Spinal cord (tissue), 10 donors: Measurements from ENCODE around the gene S100A6. TPM values are rescaled to one million over a fixed set of nuclear protein-coding genes. Genes with fewer than 3 reads are reported as not detected.
A peak's percentile ranks its signal among the peaks of the same experiment; 100 is the strongest.

Experiments
- DNase-seq, 6 donors: peaks; one replicate each; pipeline versions ENCODE4 v3.0.0 to v3.0.0-alpha.2; 2013 to 2015; ENCODE audit warnings: low spot score in 6 of 6, low read depth in 4 of 6
- H3K27ac ChIP-seq: one replicate; pipeline ENCODE4 v1.5.1; 2013; ENCODE audit warnings: low read depth, low read length, control low read depth
- H3K27me3 ChIP-seq: one replicate; pipeline ENCODE4 v1.6.1; 2013; ENCODE audit warnings: low read length; ENCODE audit not compliant: control insufficient read depth, insufficient read depth
- H3K36me3 ChIP-seq: one replicate; pipeline ENCODE4 v1.6.1; 2013; ENCODE audit warnings: low read length; ENCODE audit not compliant: control insufficient read depth, insufficient read depth
- H3K4me1 ChIP-seq: one replicate; pipeline ENCODE4 v1.6.1; 2013; ENCODE audit warnings: low read length; ENCODE audit not compliant: control insufficient read depth, insufficient read depth
- H3K4me3 ChIP-seq: one replicate; pipeline ENCODE4 v1.5.1; 2013; ENCODE audit warnings: low read depth, low read length, control low read depth
- H3K9me3 ChIP-seq: one replicate; pipeline ENCODE4 v1.6.1; 2013; ENCODE audit warnings: low read length; ENCODE audit not compliant: control insufficient read depth, insufficient read depth
- WGBS: methylation state at CpG from one replicate; pipeline ENCODE4 v1.1.5; 2013; ENCODE audit warnings: missing lambda C conversion rate; ENCODE audit not compliant: insufficient coverage; 5-methylcytosine and 5-hydroxymethylcytosine counted together
- polyA plus RNA-seq, 2 donors: library from polyadenylated mRNA; unstranded; fragments of 120-200 nt; gene quantifications; one replicate each; pipeline ENCODE4 v1.2.1, GENCODE V29; 2013; ENCODE audit not compliant: insufficient read length in 2 of 2
- total RNA-seq, 2 donors: library from RNA; depleted of rRNA in 1 of 2; stranded (reverse); fragments of 120-200 nt in 1 of 2; fragments of >200 nt in 1 of 2; gene quantifications; one replicate each; pipeline versions ENCODE4 v1.2.3 to v1.2.4, GENCODE V29; 2013 to 2014
- donor health status: healthy.

The S100A6 gene
- total and polyA plus RNA-seq, 4 donors = 75.3 to 276 (median 127) TPM

DNA sequence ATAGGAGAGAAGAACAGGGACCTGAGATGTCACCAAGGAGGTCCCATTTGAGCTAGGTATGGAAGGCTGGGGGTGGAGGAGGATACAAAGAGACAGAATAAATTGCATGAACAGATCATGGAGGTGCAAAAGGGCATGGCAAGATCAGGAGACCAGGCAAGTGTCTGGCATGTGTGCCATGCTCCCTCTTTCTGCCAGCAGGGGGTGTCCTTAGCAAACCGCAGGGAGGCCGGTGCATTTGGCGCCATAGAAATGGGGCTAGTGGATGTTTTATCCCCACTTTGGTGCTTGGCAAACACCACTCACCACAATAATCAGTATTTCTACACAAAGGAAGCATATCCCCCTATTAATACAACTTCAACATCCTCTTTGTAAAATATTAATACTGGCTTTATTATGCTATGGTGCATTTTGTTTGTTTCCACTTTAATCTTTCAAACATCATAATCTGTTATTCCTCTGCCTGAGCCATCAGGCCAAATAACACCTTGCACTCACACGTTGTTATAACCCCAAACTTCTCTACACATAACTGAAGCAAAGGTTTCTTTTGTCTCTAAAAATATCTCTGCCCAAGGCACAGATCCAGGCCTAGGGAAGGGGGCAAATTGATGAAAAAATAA is 25.9 kb downstream of the S100A6 start:
- Histone ChIP-seq H3K4me3 (no peak overlapping the region), H3K4me1 (peaks cover 10% of the 10 kb centered on the region), H3K27ac (no peak overlapping the region), H3K27me3 (no peaks in the 10 kb centered on the region), H3K36me3 (no peaks in the 10 kb centered on the region), H3K9me3 (no peaks in the 10 kb centered on the region)
- peak in 1 of 6 donors; percentile 27 for DNase-seq
- no CpG with 5 or more reads among the region's 4 CpGs for WGBS

DNA sequence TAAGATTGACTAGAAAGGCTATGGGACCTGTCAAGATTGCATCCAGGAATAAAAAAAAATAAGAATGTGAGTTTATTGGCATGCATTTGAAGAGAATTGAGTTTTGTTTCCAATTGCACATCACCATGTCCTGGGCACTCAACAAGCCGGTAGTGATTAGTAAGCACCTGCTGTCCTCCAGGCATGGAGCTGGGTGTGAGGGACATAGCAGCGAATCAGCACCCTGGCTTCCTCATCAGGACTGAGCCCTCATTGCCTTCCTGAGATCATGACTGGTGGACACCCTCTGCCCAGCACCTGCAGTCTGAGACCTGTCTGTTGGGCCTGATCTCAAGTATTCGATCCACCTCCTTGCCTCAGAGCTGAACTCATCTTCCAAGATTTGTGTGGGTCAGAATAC is 26.8 kb downstream of the S100A6 start:
- Histone ChIP-seq H3K4me3 (no peak overlapping the region), H3K27ac (no peak overlapping the region)
- 94% methylated on average over 3 of the region's 3 CpGs for WGBS

DNA sequence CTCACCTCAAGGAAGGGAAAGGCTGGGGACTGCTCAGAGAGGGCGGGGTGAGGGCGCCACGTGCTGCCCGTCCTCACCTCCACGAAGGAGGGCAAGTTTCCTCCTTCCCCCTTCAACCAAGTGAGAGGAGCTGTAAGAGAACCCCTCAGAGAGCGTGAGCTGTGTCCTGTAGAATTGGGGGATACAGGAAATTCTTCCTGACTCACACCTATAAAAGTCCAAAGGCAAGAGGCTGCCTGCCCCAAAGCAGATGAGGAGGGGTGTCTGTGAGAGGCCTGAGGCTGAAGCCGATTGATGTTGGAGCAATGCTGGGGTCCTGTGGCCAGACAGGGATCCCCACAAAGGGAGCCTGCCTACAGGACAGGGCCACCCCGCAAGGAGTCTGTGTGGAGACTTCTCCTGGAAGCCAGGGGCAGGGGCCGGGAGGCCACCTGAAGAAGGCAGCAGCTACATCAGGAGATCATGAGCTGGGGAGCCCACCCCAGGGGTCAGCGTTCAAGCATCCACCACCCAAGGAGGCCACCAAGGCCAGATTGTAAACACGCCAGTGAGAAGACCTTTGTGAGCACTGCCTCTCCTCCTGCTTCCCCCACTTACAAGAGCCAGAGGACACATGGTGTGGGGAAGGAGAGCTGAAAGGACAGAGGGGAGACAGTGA is 27.7 kb downstream of the S100A6 start:
- H3K27me3 ChIP-seq = no peaks in the 10 kb centered on the region
- H3K27ac ChIP-seq = no peak overlapping the region
- peaks cover 10% of the 10 kb centered on the region for H3K4me1 ChIP-seq
- DNase-seq = no peak
- H3K4me3 ChIP-seq = no peak overlapping the region
- no peaks in the 10 kb centered on the region for H3K36me3 ChIP-seq
- WGBS = 84% methylated on average over 4 of the region's 11 CpGs
- H3K9me3 ChIP-seq = no peaks in the 10 kb centered on the region

More for the DNA sequence above, 26.8 kb downstream of the S100A6 start:
- H3K9me3 ChIP-seq = no peaks in the 10 kb centered on the region
- H3K36me3 ChIP-seq = no peaks in the 10 kb centered on the region
- no peaks in the 10 kb centered on the region for H3K27me3 ChIP-seq
- peaks cover 10% of the 10 kb centered on the region for H3K4me1 ChIP-seq
- no peak for DNase-seq

DNA sequence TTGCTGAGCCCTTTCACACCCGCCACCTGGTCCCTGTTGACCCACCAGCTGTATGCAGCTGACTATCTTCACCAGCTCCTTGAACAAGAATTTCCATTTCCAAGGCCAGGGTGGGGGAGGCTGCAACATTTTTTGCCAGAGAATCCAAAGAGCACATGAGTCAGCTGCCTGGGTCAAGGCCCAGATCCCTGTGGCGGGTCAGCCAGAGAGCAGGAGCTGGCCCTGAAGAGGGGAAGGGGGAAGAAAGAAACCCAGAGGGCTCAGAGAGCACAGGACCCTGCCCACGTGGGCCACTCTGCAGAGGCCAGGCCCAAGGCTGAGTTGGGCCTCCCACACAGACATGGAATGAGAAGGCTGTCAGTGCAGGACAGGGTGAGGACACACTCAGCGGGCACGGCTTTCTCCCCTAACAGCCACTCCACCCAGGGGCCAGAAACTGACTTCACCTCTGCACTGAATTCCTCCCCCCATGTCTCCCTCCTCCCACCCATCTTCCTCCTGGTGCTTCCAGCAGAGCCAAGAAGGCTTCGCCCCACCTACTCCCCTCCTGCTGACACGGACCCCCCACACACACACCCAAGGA is 28.9 kb downstream of the S100A6 start:
- peak in 1 of 6 donors; percentile 55 for DNase-seq
- H3K27me3 ChIP-seq = no peaks in the 10 kb centered on the region

DNA sequence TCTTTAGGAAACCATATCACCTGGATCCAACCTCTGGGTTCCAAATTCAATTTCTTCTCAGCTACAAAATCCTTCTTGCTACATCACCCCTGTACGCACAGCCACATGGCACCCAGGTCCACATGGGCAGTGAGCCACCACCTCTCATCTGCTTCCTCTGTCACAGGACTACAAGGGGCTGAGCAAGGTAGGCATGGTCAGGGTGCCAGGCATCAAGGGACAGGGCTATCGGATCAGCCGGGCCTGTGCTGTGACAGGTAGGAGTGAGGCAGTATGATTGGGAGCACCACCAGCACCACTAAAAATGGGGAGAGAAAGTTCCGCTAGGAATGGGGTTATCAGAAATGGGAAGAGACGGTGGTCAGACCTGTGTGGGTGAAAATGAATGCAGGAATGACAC is 29.4 kb downstream of the S100A6 start:
- no peak overlapping the region for H3K4me3 ChIP-seq
- H3K9me3 ChIP-seq = no peaks in the 10 kb centered on the region
- peak overlapping the region; percentile 47 for H3K27ac ChIP-seq
- WGBS = 96% methylated on average over 5 of the region's 5 CpGs
- no peaks in the 10 kb centered on the region for H3K36me3 ChIP-seq
- DNase-seq = no peak
- no peaks in the 10 kb centered on the region for H3K27me3 ChIP-seq
- H3K4me1 ChIP-seq = peaks cover 10% of the 10 kb centered on the region

More for the DNA sequence above, 28.9 kb downstream of the S100A6 start:
- H3K27ac ChIP-seq = peak overlapping the region; percentile 47
- H3K4me3 ChIP-seq = no peak overlapping the region
- no peaks in the 10 kb centered on the region for H3K36me3 ChIP-seq
- H3K9me3 ChIP-seq = no peaks in the 10 kb centered on the region
- peaks cover 10% of the 10 kb centered on the region for H3K4me1 ChIP-seq
- 76% methylated on average over 5 of the region's 7 CpGs for WGBS

DNA sequence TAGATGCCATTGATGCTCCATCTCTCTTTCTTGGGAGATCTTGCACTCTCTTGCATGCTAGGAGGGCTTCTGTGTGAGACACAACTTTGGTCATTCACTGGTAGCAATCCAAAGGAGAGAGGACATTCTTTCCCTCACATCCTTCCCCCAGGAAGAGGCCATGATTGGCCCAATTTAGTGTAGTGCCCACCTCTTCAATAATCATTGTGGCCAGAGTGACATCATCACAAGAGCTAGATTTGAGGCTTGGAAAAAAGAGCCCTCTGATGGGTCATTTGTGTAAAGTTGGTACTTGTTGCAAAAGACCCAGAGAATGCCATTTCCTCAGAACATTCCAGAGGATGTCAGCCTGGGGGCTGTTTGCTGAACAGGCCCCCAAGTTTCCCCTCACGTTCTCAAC is 30.2 kb downstream of the S100A6 start:
- no peak overlapping the region for H3K4me3 ChIP-seq
- 83% methylated on average over 1 of the region's 1 CpG for WGBS
- H3K27me3 ChIP-seq = no peaks in the 10 kb centered on the region
- no peaks in the 10 kb centered on the region for H3K36me3 ChIP-seq
- H3K27ac ChIP-seq = no peak overlapping the region
- no peaks in the 10 kb centered on the region for H3K9me3 ChIP-seq
- DNase-seq = no peak
- H3K4me1 ChIP-seq = peaks cover 7% of the 10 kb centered on the region

DNA sequence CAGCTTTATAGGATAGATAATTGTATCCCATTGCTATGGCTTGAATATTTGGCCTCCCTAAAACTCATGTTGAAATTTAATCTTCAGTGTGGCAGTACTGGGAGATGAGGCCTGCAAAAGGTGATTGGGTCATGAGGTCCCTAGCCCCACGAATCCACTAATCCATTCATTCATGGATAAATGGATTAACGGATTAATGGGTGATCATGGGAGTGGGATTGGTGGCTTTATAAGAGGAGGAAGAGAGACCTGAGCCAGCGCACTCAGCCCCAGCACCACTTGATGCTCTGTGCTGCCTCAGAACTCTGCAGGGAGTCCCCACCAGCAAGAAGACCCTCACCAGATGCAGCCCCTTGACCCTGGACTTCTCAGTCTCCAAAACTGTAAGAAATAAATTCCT is 32.0 kb downstream of the S100A6 start:
- Histone ChIP-seq H3K27ac (no peak overlapping the region), H3K4me1 (peaks cover 7% of the 10 kb centered on the region), H3K27me3 (no peaks in the 10 kb centered on the region), H3K36me3 (no peaks in the 10 kb centered on the region), H3K4me3 (no peak overlapping the region), H3K9me3 (no peaks in the 10 kb centered on the region)
- no peak for DNase-seq
- 100% methylated on average over 1 of the region's 3 CpGs for WGBS

DNA sequence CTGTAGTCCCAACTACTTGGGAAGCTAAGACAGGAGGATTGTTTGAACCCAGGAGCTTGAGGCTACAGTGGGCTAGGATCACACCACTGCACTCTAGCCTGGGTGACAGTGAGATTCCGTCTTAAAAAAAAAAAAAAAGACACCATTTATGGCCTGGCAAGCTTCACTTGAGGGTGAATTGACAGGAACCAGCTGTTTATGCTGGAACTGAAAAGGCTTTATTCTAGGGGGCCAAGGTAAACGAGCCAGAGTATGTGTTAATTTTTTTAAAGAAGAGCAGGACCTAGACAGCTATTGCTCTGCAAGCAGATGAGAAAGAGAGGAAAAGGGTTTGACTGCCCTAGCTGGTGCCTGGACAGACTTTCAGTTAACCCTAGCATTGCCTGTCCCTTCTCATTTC is 37.0 kb downstream of the S100A6 start:
- no peak for DNase-seq
- H3K27me3 ChIP-seq = no peaks in the 10 kb centered on the region
- H3K4me1 ChIP-seq = no peaks in the 10 kb centered on the region
- no peak overlapping the region for H3K27ac ChIP-seq
- WGBS = 0% methylated on average over 1 of the region's 2 CpGs
- no peaks in the 10 kb centered on the region for H3K9me3 ChIP-seq
- no peak overlapping the region for H3K4me3 ChIP-seq
- H3K36me3 ChIP-seq = no peaks in the 10 kb centered on the region

DNA sequence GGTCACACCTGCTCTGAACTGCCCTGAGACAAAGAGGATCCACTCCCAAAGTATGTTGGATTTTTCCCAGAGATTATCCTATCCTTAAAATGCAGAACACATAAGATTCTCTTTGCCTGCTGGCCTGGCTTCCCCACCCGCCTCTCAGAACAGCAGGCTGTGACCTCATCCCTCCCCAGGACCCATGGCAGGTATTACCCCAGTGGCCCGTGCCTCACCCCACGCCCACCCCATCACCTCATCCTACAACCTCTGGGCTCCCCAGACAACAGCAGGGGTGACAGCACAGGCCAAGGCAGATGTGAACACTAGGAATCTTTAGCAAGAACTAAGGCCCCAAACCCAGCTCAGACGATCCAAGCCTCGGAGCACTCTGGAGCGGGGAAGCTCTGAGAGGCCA is 40.3 kb downstream of the S100A6 start:
- no peaks in the 10 kb centered on the region for H3K36me3 ChIP-seq
- no peak for DNase-seq
- WGBS = 66% methylated on average over 6 of the region's 6 CpGs
- no peaks in the 10 kb centered on the region for H3K4me1 ChIP-seq
- H3K27me3 ChIP-seq = no peaks in the 10 kb centered on the region
- H3K9me3 ChIP-seq = no peaks in the 10 kb centered on the region
- H3K4me3 ChIP-seq = no peak overlapping the region
- H3K27ac ChIP-seq = no peak overlapping the region
